Nephron (organoid): ENCODE measurements around the gene GADL1.

ENCODE experiments used
- H3K27ac Mint-ChIP-seq, 3 experiments: 2 replicates each; pipeline ENCODE4 v1.8.0; 2020; ENCODE audit warnings: mixed read lengths in 3 of 3, mild to moderate bottlenecking in 2 of 3, moderate library complexity in 1 of 3
- H3K27me3 Mint-ChIP-seq: 2 replicates; pipeline ENCODE4 v1.8.0; 2021; ENCODE audit warnings: low read depth, mild to moderate bottlenecking, moderate library complexity, mixed read lengths
- H3K36me3 Mint-ChIP-seq: 2 replicates; pipeline ENCODE4 v1.8.0; 2020; ENCODE audit warnings: low read depth, mixed read lengths
- H3K4me1 Mint-ChIP-seq: 2 replicates; pipeline ENCODE4 v1.8.0; 2020; ENCODE audit warnings: mixed read lengths
- H3K4me3 Mint-ChIP-seq, 3 experiments: 2 replicates each; pipeline ENCODE4 v1.8.0; 2020; ENCODE audit warnings: mild to moderate bottlenecking in 3 of 3, mixed read lengths in 3 of 3, moderate library complexity in 2 of 3
- H3K9me3 Mint-ChIP-seq: 2 replicates; pipeline ENCODE4 v1.8.0; 2020; ENCODE audit warnings: mixed read lengths
- TF ChIP-seq, protein P1 (sequence below), 3 experiments: fragments of 200-600 bp; sonication (generic); IDR thresholded peaks; one replicate each; pipeline ENCODE4 v1.5.0; 2021; ENCODE audit warnings: antibody characterized with exemption in 3 of 3; ENCODE audit not compliant: unreplicated experiment in 3 of 3

The GADL1 gene

DNA sequence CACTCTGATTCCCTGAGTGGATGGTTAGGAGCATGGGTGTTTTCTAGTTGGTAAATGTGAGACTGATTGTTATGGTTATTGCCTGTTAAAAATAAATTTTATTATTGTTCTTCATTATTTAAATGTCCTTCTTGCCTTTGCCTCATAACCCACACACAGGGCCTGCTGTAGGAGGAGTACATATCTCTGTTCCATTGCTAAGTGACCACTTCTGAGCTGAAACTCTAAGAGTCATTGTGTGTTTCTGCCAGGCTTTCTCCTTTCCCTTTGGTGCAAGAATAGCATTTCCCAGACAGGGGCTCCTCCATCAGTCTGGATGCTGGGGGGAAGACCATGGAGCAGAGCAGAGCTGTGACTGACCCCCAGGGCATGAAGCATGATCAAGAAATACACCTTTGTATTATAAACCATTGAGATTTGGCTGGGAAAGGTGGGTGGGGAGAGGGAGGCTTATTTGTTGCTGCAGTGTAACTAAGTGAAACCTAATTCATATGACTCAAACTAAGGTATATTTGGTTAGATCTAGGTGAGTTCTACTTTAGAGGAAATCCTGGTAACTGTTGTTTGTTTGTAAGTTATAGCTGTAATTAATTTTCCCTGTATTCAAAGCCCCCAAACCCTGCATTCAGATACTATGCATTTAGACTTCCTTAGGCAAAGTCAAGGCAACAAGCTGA is 150.7 kb downstream of the GADL1 start:
- Mint-ChIP-seq H3K36me3 (no peaks in the 10 kb centered on the region), H3K4me1 (peaks cover 16% of the 10 kb centered on the region)

GRCh38 chr3:30742796-30743619 is 151.5 kb downstream of the GADL1 start:
- H3K9me3 Mint-ChIP-seq: no peaks in the 10 kb centered on the region
- no peaks in the 10 kb centered on the region for H3K27me3 Mint-ChIP-seq
- H3K36me3 Mint-ChIP-seq: no peaks in the 10 kb centered on the region
- no peak overlapping the region for H3K4me3 Mint-ChIP-seq
- TF ChIP-seq, protein P1, sequence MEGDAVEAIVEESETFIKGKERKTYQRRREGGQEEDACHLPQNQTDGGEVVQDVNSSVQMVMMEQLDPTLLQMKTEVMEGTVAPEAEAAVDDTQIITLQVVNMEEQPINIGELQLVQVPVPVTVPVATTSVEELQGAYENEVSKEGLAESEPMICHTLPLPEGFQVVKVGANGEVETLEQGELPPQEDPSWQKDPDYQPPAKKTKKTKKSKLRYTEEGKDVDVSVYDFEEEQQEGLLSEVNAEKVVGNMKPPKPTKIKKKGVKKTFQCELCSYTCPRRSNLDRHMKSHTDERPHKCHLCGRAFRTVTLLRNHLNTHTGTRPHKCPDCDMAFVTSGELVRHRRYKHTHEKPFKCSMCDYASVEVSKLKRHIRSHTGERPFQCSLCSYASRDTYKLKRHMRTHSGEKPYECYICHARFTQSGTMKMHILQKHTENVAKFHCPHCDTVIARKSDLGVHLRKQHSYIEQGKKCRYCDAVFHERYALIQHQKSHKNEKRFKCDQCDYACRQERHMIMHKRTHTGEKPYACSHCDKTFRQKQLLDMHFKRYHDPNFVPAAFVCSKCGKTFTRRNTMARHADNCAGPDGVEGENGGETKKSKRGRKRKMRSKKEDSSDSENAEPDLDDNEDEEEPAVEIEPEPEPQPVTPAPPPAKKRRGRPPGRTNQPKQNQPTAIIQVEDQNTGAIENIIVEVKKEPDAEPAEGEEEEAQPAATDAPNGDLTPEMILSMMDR (IDR thresholded peaks at IDR 0.05; ENCODE audit: unreplicated experiment in 3 of 3): no peak
- peaks cover 15% of the 10 kb centered on the region for H3K4me1 Mint-ChIP-seq
- peak overlapping the region; percentile 20 to 45 (median 36) for H3K27ac Mint-ChIP-seq

More for the DNA sequence above, 150.7 kb downstream of the GADL1 start:
- Mint-ChIP-seq H3K4me3 (no peak overlapping the region), H3K27ac (peak overlapping the region in 1 of 3 experiments; percentile 20), H3K9me3 (no peaks in the 10 kb centered on the region), H3K27me3 (no peaks in the 10 kb centered on the region)
- TF ChIP-seq, protein P1 (IDR thresholded peaks at IDR 0.05; ENCODE audit: unreplicated experiment in 3 of 3): no peak

DNA sequence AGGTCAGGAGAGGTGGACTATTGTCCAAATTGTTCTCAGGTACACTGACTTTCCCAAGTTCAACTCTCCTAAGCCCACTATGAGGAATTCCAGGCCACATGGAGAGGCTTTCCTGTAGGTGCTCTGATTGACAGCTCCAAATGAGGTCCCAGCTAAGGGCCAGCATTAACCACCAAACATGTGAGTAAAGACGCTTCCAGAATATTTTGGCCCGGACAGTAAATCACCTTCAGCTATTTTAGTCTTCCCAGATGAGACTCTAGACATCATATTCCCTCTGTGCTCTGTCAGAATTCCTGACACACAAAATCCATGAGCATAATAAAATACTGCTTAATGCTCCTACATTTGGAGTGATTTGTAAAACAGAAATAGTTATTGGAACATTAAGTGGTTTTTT is 152.6 kb downstream of the GADL1 start:
- Mint-ChIP-seq H3K27me3 (no peaks in the 10 kb centered on the region), H3K4me1 (peaks cover 12% of the 10 kb centered on the region)

GRCh38 chr3:30738605-30739004 is 155.9 kb downstream of the GADL1 start:
- Mint-ChIP-seq H3K27ac (no peak overlapping the region), H3K9me3 (no peaks in the 10 kb centered on the region), H3K4me3 (no peak overlapping the region), H3K27me3 (no peaks in the 10 kb centered on the region), H3K4me1 (peaks cover 38% of the 10 kb centered on the region), H3K36me3 (no peaks in the 10 kb centered on the region)
- TF ChIP-seq, protein P1 (IDR thresholded peaks at IDR 0.05; ENCODE audit: unreplicated experiment in 3 of 3): no peak

More for the DNA sequence above, 152.6 kb downstream of the GADL1 start:
- no peaks in the 10 kb centered on the region for H3K36me3 Mint-ChIP-seq
- no peak overlapping the region for H3K27ac Mint-ChIP-seq
- no peak overlapping the region for H3K4me3 Mint-ChIP-seq
- TF ChIP-seq, protein P1 (IDR thresholded peaks at IDR 0.05; ENCODE audit: unreplicated experiment in 3 of 3): no peak
- no peaks in the 10 kb centered on the region for H3K9me3 Mint-ChIP-seq

DNA sequence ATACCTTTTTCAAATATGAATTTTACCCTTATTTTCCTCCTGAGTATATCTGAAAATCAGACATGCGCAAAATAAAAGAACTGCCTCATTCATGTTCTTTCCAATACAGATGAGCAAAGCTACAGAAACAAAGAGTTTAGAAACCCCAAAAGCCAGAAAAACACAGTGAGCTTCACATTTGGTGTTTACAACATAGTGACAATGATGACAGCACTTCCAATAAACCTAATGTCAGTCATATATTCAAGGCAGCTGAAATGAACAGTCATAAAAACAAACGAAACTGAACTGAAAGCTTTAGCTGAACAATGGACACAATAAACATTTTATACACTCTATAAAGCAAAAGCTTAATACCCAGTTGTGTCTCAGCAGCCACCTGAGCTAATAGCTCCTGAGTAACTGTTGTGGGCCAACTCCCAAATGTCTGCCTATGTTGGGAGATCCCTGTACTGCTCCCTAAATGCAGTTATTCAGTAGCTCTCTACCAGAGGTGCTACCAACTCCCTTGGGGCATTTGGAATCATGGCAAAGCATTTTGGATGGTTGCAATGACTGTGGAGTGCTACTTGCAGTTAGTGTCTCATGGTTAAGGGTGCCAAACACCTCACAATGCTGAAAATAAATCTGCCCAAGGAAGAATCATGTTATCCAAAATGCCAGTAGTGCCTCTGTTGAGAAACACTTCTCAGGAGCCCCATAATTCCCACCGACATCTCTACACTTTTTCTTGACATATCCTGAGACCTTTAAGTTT is 156.5 kb downstream of the GADL1 start:
- no peak overlapping the region for H3K27ac Mint-ChIP-seq
- TF ChIP-seq, protein P1 (IDR thresholded peaks at IDR 0.05; ENCODE audit: unreplicated experiment in 3 of 3): no peak
- no peaks in the 10 kb centered on the region for H3K9me3 Mint-ChIP-seq
- H3K36me3 Mint-ChIP-seq: no peaks in the 10 kb centered on the region
- no peak overlapping the region for H3K4me3 Mint-ChIP-seq
- H3K4me1 Mint-ChIP-seq: peaks cover 38% of the 10 kb centered on the region
- H3K27me3 Mint-ChIP-seq: no peaks in the 10 kb centered on the region
